ENCODE measurements around the gene DPP4. TPM values are rescaled to one million over a fixed set of nuclear protein-coding genes. Genes with fewer than 3 reads are reported as not detected.
"Not testable (repeated sequence)": the region's sequence is repeated elsewhere in the genome, so short reads cannot be mapped to it uniquely, and the experiment has no call there.

Gene DPP4
- total and polyA plus RNA-seq, 3 experiments from 2014 or later: 14.6 to 71.7 (median 15.4) TPM

DNA sequence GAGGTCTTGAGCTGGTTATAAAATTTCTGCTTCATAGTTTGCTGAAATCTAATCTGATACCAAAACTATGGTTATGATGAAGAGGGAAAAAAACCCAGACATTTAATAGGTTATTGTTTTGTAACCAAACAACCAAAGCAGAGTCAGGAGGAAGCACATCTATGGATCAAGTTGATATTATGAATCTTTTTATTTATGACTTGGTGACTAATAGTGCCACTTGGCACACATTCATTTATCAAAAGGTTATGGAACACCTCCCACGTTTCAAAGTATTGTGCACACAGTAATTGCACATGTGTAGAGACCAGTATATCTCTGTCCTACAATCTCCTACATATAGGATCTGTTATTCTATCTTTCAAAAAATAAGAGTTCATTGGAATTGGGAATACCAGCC lies 93.0 kb downstream of the DPP4 start:
- DNase-seq: no peak
- Mint-ChIP-seq H3K4me3 (no peak overlapping the region), H3K36me3 (peaks cover 0 to 24% (median 1%) of the 10 kb centered on the region in 3 donors), H3K9me3 (no peaks in the 10 kb centered on the region), H3K4me1 (peaks cover 8 to 35% (median 29%) of the 10 kb centered on the region in 3 donors), H3K27me3 (peaks cover 0 to 3% of the 10 kb centered on the region in 2 donors), H3K27ac (peak overlapping the region in 3 of 8 donors; percentile 43 to 93 (median 76))
- peaks cover 6% of the 10 kb centered on the region for H3K4me1 ChIP-seq (ENCODE audit: insufficient read depth, low read length)
- H3K36me3 ChIP-seq (ENCODE audit: insufficient read depth, low read length): no peaks in the 10 kb centered on the region
- no peaks in the 10 kb centered on the region for H3K27me3 ChIP-seq (ENCODE audit: insufficient read depth, low read length, poor library complexity, severe bottlenecking)
- H3K27ac ChIP-seq (ENCODE audit: low read depth, low read length): no peak overlapping the region
- POLR2A ChIA-PET: no interaction called here
- CTCF ChIA-PET: no interaction called here
- no peak overlapping the region for H3K4me3 ChIP-seq (ENCODE audit: low read length)
- H3K9me3 ChIP-seq (ENCODE audit: low read length): no peaks in the 10 kb centered on the region

DNA sequence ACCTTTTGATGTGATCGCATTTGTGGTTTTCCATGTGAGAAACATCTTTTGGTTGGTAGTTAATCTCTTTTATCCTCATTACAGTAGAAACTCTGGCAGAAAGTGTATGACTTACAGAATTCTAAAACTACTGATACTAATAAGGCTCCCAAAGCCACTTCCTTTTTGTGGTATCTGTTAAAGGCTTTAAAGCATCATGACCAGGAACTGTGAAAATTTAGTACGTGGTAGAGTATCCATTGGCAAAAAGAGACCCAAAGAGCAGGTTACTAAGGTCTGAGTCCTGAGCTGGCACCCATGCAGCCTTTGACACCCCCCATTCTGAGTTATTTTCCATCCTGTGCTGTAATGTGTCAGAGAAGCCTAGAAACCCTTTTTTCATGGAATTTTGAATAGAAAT lies 94.5 kb downstream of the DPP4 start:
- Histone ChIP-seq H3K4me1 (ENCODE audit: insufficient read depth, low read length) (peaks cover 6% of the 10 kb centered on the region), H3K36me3 (ENCODE audit: insufficient read depth, low read length) (no peaks in the 10 kb centered on the region), H3K27me3 (ENCODE audit: insufficient read depth, low read length, poor library complexity, severe bottlenecking) (no peaks in the 10 kb centered on the region), H3K27ac (ENCODE audit: low read depth, low read length) (no peak overlapping the region), H3K4me3 (ENCODE audit: low read length) (no peak overlapping the region), H3K9me3 (ENCODE audit: low read length) (no peaks in the 10 kb centered on the region)
- DNase-seq: no peak
- Mint-ChIP-seq H3K36me3 (peaks cover 0 to 35% (median 6%) of the 10 kb centered on the region in 3 donors), H3K27ac (peak overlapping the region in 5 of 8 donors; percentile 45 to 89 (median 68)), H3K4me3 (peak overlapping the region in 3 of 7 donors; percentile 24 to 32 (median 28)), H3K4me1 (peaks cover 8 to 36% (median 33%) of the 10 kb centered on the region in 3 donors), H3K9me3 (no peaks in the 10 kb centered on the region), H3K27me3 (peaks cover 0 to 9% of the 10 kb centered on the region in 2 donors)
- ChIA-PET POLR2A (no interaction called here), CTCF (no interaction called here)

GRCh38 chr2:161977926-161978325 lies 96.1 kb downstream of the DPP4 start:
- POLR2A ChIA-PET; H3K27me3 Mint-ChIP-seq; H3K9me3 ChIP-seq (ENCODE audit: low read length); CTCF ChIA-PET; H3K27ac ChIP-seq (ENCODE audit: low read depth, low read length); H3K4me3 ChIP-seq (ENCODE audit: low read length); H3K9me3 Mint-ChIP-seq; H3K36me3 ChIP-seq (ENCODE audit: insufficient read depth, low read length); H3K27me3 ChIP-seq (ENCODE audit: insufficient read depth, low read length, poor library complexity, severe bottlenecking); H3K4me1 ChIP-seq (ENCODE audit: insufficient read depth, low read length); DNase-seq; H3K4me3 Mint-ChIP-seq: not testable (repeated sequence)
- peaks cover 0 to 42% (median 6%) of the 10 kb centered on the region in 3 donors for H3K36me3 Mint-ChIP-seq
- H3K27ac Mint-ChIP-seq: peak overlapping the region in 2 of 8 donors; percentile 46 to 70
- peaks cover 8 to 37% (median 34%) of the 10 kb centered on the region in 3 donors for H3K4me1 Mint-ChIP-seq

DNA sequence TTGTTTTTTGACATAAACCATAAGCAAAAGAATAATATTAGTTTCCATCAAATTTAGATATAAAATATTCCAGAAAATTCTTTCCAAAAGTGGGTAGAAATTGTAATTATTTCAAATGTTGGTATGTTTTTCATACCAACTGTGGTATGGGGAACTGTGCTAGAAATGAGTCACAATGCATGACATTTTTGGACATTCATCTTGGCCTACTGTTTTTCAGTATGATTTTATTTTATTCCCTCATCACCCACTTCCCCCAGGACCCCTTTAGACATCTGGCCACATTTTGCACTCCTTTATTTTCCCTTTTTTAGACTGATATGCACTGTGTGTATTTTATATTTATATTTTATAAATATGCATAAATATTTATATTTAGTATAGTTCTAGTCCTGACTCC lies 97.1 kb downstream of the DPP4 start:
- no peak overlapping the region for H3K4me3 ChIP-seq (ENCODE audit: low read length)
- Mint-ChIP-seq H3K36me3 (peaks cover 0 to 48% (median 6%) of the 10 kb centered on the region in 3 donors), H3K4me3 (no peak overlapping the region), H3K9me3 (no peaks in the 10 kb centered on the region), H3K27me3 (peaks cover 0 to 9% of the 10 kb centered on the region in 2 donors), H3K27ac (peak overlapping the region in 1 of 8 donors; percentile 76), H3K4me1 (peaks cover 8 to 32% (median 29%) of the 10 kb centered on the region in 3 donors)
- DNase-seq: no peak
- H3K9me3 ChIP-seq (ENCODE audit: low read length): no peaks in the 10 kb centered on the region
- CTCF ChIA-PET: no interaction called here
- no peaks in the 10 kb centered on the region for H3K36me3 ChIP-seq (ENCODE audit: insufficient read depth, low read length)
- POLR2A ChIA-PET: no interaction called here
- peaks cover 6% of the 10 kb centered on the region for H3K4me1 ChIP-seq (ENCODE audit: insufficient read depth, low read length)
- no peaks in the 10 kb centered on the region for H3K27me3 ChIP-seq (ENCODE audit: insufficient read depth, low read length, poor library complexity, severe bottlenecking)
- H3K27ac ChIP-seq (ENCODE audit: low read depth, low read length): no peak overlapping the region

DNA sequence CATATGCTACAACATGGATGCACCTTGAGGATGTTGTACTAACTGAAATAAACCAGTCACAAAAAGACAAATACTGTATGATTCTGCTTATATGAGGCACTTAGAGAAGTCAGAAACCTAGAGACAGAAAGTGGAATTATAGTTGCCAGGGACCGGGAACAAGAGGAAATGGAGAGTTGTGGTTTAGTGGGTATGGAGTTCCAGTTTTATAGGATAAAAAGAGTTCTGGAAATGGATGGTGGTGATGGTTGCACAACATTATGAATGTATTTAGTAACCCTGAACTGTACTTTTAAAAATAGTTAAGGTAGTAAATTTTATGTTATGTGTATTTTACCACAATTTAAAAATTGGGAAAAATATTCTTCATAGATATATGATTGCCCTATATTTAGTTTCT lies 97.7 kb downstream of the DPP4 start:
- Mint-ChIP-seq H3K36me3 (peaks cover 0 to 43% (median 6%) of the 10 kb centered on the region in 3 donors), H3K27me3 (peaks cover 0 to 9% of the 10 kb centered on the region in 2 donors), H3K27ac (peak overlapping the region in 2 of 8 donors; percentile 38 to 83), H3K4me1 (peaks cover 8 to 25% (median 24%) of the 10 kb centered on the region in 3 donors), H3K4me3 (no peak overlapping the region), H3K9me3 (no peaks in the 10 kb centered on the region)
- Histone ChIP-seq H3K36me3 (ENCODE audit: insufficient read depth, low read length) (no peaks in the 10 kb centered on the region), H3K27me3 (ENCODE audit: insufficient read depth, low read length, poor library complexity, severe bottlenecking) (no peaks in the 10 kb centered on the region), H3K4me1 (ENCODE audit: insufficient read depth, low read length) (peaks cover 6% of the 10 kb centered on the region), H3K27ac (ENCODE audit: low read depth, low read length) (no peak overlapping the region), H3K9me3 (ENCODE audit: low read length) (no peaks in the 10 kb centered on the region), H3K4me3 (ENCODE audit: low read length) (no peak overlapping the region)
- no peak for DNase-seq
- ChIA-PET CTCF (no interaction called here), POLR2A (no interaction called here)

GRCh38 chr2:161975813-161976160 lies 98.2 kb downstream of the DPP4 start:
- no peaks in the 10 kb centered on the region for H3K9me3 ChIP-seq (ENCODE audit: low read length)
- Mint-ChIP-seq H3K9me3 (no peaks in the 10 kb centered on the region), H3K4me1 (peaks cover 8 to 26% (median 23%) of the 10 kb centered on the region in 3 donors), H3K4me3 (no peak overlapping the region), H3K27me3 (peaks cover 0 to 9% of the 10 kb centered on the region in 2 donors), H3K27ac (peak overlapping the region in 1 of 8 donors; percentile 83), H3K36me3 (peaks cover 0 to 47% (median 6%) of the 10 kb centered on the region in 3 donors)
- CTCF ChIA-PET: no interaction called here
- H3K27ac ChIP-seq (ENCODE audit: low read depth, low read length): no peak overlapping the region
- H3K36me3 ChIP-seq (ENCODE audit: insufficient read depth, low read length): no peaks in the 10 kb centered on the region
- no peaks in the 10 kb centered on the region for H3K27me3 ChIP-seq (ENCODE audit: insufficient read depth, low read length, poor library complexity, severe bottlenecking)
- POLR2A ChIA-PET: no interaction called here
- no peak for DNase-seq
- peaks cover 6% of the 10 kb centered on the region for H3K4me1 ChIP-seq (ENCODE audit: insufficient read depth, low read length)
- no peak overlapping the region for H3K4me3 ChIP-seq (ENCODE audit: low read length)

DNA sequence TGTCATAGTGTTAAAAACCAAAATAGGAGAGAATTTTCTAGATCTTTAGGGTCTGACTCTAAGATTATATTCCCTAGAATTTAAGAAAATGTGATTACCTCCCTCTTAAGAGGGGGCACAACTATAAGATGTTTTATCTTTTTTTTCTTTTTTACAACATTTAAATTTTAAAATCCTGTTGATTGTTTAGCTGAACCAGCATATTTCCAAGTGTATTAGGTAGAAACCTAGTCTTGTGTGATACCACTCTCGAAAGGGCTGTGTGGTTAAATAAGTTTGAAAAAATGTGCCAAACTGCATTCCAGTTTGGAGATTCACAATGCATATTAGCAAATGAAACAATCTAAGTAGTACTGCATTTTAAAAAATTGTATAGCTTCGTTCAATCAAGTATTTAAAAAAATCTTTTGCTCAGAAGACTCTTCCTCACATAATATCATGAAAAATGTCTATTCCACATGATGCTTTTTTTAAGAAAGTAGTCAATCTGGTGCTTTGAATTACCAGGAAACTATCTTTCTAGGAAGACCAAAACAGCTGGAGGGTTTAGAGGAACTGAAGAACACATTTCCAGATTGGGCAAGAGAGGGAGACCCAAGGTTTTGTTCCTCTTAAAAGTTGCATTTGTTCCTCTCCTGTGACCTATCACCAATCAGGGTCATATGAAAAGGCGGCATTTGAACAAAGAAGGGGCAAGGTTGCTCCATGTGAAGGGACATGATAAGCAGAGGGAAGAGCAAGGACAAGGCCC lies 98.8 kb downstream of the DPP4 start:
- no peak for DNase-seq
- POLR2A ChIA-PET: no interaction called here
- H3K36me3 Mint-ChIP-seq: peaks cover 0 to 52% (median 6%) of the 10 kb centered on the region in 3 donors
- Histone ChIP-seq H3K27ac (ENCODE audit: low read depth, low read length) (no peak overlapping the region), H3K4me3 (ENCODE audit: low read length) (no peak overlapping the region), H3K9me3 (ENCODE audit: low read length) (no peaks in the 10 kb centered on the region), H3K36me3 (ENCODE audit: insufficient read depth, low read length) (no peaks in the 10 kb centered on the region), H3K27me3 (ENCODE audit: insufficient read depth, low read length, poor library complexity, severe bottlenecking) (no peaks in the 10 kb centered on the region), H3K4me1 (ENCODE audit: insufficient read depth, low read length) (peaks cover 6% of the 10 kb centered on the region)
- CTCF ChIA-PET: no interaction called here
- peaks cover 0 to 9% of the 10 kb centered on the region in 2 donors for H3K27me3 Mint-ChIP-seq
- peaks cover 8 to 24% (median 18%) of the 10 kb centered on the region in 3 donors for H3K4me1 Mint-ChIP-seq
- no peaks in the 10 kb centered on the region for H3K9me3 Mint-ChIP-seq
- H3K4me3 Mint-ChIP-seq: no peak overlapping the region
- H3K27ac Mint-ChIP-seq: peak overlapping the region in 4 of 8 donors; percentile 3 to 92 (median 30)

GRCh38 chr2:161974461-161974860 lies 99.6 kb downstream of the DPP4 start:
- Mint-ChIP-seq H3K27ac (peak overlapping the region in 3 of 8 donors; percentile 11 to 92 (median 49)), H3K9me3 (no peaks in the 10 kb centered on the region), H3K4me1 (peaks cover 3 to 19% (median 14%) of the 10 kb centered on the region in 3 donors), H3K4me3 (no peak overlapping the region), H3K36me3 (peaks cover 0 to 59% (median 6%) of the 10 kb centered on the region in 3 donors), H3K27me3 (peaks cover 0 to 9% of the 10 kb centered on the region in 2 donors)
- Histone ChIP-seq H3K9me3 (ENCODE audit: low read length) (no peaks in the 10 kb centered on the region), H3K4me3 (ENCODE audit: low read length) (no peak overlapping the region), H3K4me1 (ENCODE audit: insufficient read depth, low read length) (peaks cover 4% of the 10 kb centered on the region), H3K36me3 (ENCODE audit: insufficient read depth, low read length) (no peaks in the 10 kb centered on the region), H3K27ac (ENCODE audit: low read depth, low read length) (no peak overlapping the region), H3K27me3 (ENCODE audit: insufficient read depth, low read length, poor library complexity, severe bottlenecking) (no peaks in the 10 kb centered on the region)
- ChIA-PET POLR2A (no interaction called here), CTCF (no interaction called here)
- no peak for DNase-seq
